GM06990 (cell line): ENCODE measurements around the gene LENG1.

Experiments used
- DNase-seq: peaks from one replicate; pipeline ENCODE4 v3.0.0-alpha.2; 2011; ENCODE audit not compliant: insufficient read length; ENCODE audit errors: extremely low read depth
- H3K27me3 ChIP-seq: replicated peaks from 2 replicates; pipeline ENCODE4 v1.6.0; 2011; ENCODE audit warnings: low read length; ENCODE audit not compliant: control insufficient read depth, insufficient read depth
- H3K36me3 ChIP-seq: 2 replicates; pipeline ENCODE4 v1.5.1; 2011; ENCODE audit warnings: low read length; ENCODE audit not compliant: control insufficient read depth, insufficient read depth
- H3K4me3 ChIP-seq: replicated peaks from 2 replicates; pipeline ENCODE4 v1.5.1; 2011; ENCODE audit warnings: low read depth, mild to moderate bottlenecking, control low read depth, low read length
- CTCF ChIP-seq: IDR thresholded peaks from 2 replicates; pipeline ENCODE4 v1.5.1; 2011; ENCODE audit warnings: low read length, control low read depth, mild to moderate bottlenecking, inconsistent platforms; ENCODE audit not compliant: insufficient read depth, poor library complexity, severe bottlenecking

Gene LENG1

GRCh38 chr19:54106716-54107115, 52.8 kb downstream of the LENG1 start:
- peaks cover 26% of the 10 kb centered on the region for H3K36me3 ChIP-seq
- no peak for TF ChIP-seq CTCF

GRCh38 chr19:54105796-54106195, 53.7 kb downstream of the LENG1 start:
- Histone ChIP-seq H3K36me3 (peaks cover 23% of the 10 kb centered on the region), H3K4me3 (no peak overlapping the region), H3K27me3 (no peaks in the 10 kb centered on the region)
- no peak for TF ChIP-seq CTCF
- no peak for DNase-seq

More at GRCh38 chr19:54106716-54107115, 52.8 kb downstream of the LENG1 start:
- no peak for DNase-seq
- Histone ChIP-seq H3K4me3 (no peak overlapping the region), H3K27me3 (no peaks in the 10 kb centered on the region)
